ENCODE data around the gene IAPP.
"Not testable (repeated sequence)": the region's sequence is repeated elsewhere in the genome, so short reads cannot be mapped to it uniquely, and the experiment has no call there.

- TF ChIP-seq CTCF, POLR2A (IDR thresholded peaks at IDR 0.05): not testable (repeated sequence)
Observed at GRCh38 chr12:21394828-21395626, 22.3 kb downstream of the IAPP start.
